GOT3 (cell line): Measurements from ENCODE around the gene GAP43.

Source experiments
- DNase-seq: peaks from one replicate; lab custom pipeline; 2025; ENCODE audit warnings: mixed read lengths; lab: John Stamatoyannopoulos, UW

The GAP43 gene

DNA sequence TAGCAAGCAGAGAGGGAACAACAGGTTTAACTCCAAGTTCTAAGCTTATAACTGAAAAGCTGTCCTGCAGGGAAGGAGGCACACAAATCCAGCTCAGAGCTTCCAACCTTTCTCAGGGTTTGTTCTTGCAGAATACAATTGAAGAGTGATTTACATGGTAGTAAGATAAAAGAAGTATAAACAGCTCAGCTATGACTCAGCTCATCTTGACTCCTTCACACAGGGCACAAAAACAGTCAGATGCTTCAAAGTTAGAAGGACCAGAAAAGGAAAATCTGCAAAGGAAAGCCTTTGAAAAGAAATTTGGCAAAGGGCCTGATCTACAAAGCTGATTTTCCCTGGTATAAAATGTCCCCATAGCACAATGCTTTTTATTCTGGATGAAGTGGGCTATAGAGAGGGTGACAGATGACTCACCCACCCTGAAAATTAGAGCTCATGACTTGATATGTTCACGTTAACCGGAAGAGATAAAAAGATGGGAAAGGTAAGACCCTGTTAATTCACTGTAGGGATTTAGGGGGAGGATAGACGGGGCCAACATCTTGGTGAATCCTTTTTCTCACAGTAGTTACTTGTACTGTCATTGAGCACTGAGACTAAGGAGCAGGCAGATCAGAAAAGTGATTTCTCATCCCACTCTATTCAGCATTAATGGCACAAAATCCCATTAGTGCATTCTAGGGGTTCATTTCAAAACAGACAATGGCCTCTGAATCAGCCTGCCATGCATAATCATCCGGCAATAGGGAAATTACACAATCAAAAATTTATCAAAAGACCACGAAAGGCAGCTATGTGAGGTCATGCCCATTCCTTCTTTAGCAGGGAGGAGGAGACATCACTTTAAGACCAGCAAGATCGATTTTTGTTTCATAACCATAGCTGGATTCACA, 143.5 kb downstream of the GAP43 start:
- DNase-seq, result no peak

DNA sequence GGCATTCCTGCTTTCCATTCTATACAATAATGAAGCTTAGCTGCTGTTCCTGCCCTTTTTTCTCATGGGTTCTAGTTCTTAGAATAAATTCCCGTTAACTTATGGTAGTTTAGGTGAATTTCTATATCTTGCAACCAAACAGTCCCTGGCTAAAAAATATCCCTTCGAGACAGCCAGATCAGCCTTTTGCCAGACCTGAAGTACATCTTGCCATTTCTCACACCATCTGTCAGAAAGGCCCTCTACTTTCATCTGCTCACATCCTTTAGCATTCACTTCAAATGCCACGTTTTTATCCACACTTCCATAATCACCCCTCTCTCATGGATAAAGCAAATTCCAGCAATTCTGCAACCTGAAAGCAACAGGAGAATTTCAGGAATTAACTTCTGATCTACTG, 145.4 kb downstream of the GAP43 start:
- DNase-seq, result no peak
